C4-2B (cell line): ENCODE measurements around the gene PLEKHS1.
"Not testable (repeated sequence)": the region's sequence is repeated elsewhere in the genome, so short reads cannot be mapped to it uniquely, and the experiment has no call there.

ENCODE experiments used
- H3K27ac ChIP-seq: fragments of 450-650 bp; 2 replicates; pipeline ENCODE4 v1.5.1; 2017
- CTCF ChIP-seq: fragments of 450-650 bp; conservative IDR thresholded peaks from 2 replicates; pipeline ENCODE4 v1.5.1; 2017; ENCODE audit warnings: mild to moderate bottlenecking
- ZFX ChIP-seq: fragments of 450-650 bp; IDR thresholded peaks from 2 replicates; pipeline ENCODE4 v1.6.1; 2017

The PLEKHS1 gene

GRCh38 chr10:113754768-113755167 is 3.3 kb downstream of the PLEKHS1 start:
- TF ChIP-seq ZFX = no peak
- no peak for TF ChIP-seq CTCF
- peak overlapping the region; percentile 5; the same call in 1 of the 2 replicates for H3K27ac ChIP-seq

DNA sequence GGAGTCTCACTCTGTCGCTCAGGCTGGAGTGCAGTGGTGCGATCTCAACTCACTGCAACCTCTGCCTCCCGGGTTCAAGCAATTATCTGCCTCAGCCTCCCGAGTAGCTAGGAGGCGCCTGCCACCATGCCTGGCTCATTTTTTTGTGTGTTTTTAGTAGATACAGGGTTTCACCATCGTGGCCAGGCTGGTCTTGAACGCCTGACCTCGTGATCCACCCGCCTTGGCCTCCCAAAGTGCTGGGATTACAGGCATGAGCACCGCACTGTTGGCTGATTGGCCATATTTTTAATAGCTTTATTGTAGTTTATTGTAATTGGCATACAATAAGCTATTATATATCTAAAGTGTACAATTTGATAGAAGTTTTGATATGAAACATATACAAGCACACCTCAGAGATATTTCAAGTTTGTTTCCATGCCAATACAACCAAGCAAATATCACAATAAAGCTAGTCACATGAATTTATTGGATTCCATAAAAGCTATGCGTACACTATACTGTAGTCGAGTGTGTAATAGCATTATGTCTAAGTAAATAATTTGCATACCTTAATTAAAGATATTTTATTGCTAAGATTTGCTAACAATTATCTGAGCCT is 5.6 kb downstream of the PLEKHS1 start:
- TF ChIP-seq ZFX (no peak), CTCF (no peak)
- peak overlapping the region; percentile 60 for H3K27ac ChIP-seq

DNA sequence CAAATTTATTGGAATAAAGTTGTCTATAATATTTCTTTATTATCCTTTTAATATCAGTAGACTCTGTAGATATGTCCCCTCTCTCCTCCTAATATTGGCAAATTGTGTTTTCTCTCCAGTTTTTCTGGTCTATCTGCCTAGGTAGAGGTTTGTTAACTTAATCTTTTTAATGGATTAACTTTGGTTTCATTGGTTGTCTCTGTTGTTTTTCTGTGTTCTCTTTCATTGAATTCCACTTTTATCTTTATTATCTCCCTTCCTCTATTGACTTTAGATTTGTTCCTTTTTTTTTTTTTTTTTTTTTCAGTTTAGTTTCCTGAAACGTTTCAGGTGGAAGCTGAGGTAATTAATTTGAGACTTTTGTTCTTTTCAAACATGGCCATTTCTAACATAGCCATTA is 10.6 kb downstream of the PLEKHS1 start:
- TF ChIP-seq ZFX (no peak), CTCF (no peak)
- no peak overlapping the region for H3K27ac ChIP-seq

DNA sequence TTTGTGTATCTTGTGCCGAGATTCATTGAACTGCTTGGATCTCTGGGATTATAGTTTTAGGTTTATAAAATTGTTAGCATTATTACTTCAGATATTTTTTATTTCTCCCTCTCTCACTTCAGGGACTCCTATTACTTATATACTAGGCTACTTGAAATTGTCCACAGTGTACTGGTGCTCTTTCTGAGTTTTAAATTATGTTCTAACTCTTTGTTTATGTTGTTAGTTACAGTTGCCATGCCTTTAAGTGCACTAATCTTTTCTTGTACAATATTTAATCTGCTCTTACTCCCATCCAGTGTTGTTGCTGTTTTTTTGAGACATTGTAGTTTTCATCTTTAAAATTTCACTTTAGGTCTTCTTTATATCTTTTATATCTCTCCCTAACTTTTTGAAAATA is 13.1 kb downstream of the PLEKHS1 start:
- H3K27ac ChIP-seq = no peak overlapping the region
- TF ChIP-seq ZFX (no peak), CTCF (no peak)

GRCh38 chr10:113765910-113766309 is 14.4 kb downstream of the PLEKHS1 start:
- H3K27ac ChIP-seq = no peak overlapping the region

DNA sequence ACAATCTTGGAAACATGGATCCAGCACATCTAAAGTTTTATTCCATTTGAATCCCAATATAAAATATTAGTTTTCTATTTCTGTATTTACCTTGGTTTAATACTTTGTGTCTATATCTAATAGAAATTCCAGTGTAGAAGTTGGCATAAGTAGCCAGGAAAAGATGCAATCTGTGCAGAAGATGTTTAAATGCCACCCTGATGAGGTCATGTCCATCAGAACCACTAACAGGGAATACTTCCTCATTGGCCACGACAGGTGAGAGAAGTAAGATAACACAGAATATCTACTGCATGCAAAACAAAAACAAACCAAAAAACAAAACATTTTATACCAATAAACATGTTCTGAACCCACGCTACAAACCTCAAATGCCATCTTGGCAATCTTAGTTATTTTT is 15.7 kb downstream of the PLEKHS1 start:
- H3K27ac ChIP-seq = no peak overlapping the region

More at GRCh38 chr10:113765910-113766309, 14.4 kb downstream of the PLEKHS1 start:
- TF ChIP-seq ZFX (no peak), CTCF (no peak)

DNA sequence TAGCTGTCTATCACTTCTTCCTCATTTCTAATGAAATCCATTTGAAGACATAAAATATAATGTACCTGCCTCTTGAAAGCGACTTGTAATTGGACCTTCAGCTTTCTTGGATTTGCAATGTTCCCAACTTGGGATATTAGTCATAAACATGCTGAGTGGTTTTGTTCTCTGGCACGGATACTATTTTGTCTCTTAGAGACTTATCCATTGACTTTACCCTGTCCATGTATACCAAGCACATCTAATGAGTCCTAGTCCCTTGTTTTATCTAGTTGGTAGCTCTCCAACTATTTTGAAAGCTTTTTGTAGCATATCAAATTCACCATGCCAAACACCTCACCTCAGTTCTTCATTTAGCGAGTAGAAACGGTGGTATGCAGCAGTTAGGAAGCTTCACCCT is 18.9 kb downstream of the PLEKHS1 start:
- TF ChIP-seq ZFX = no peak
- TF ChIP-seq CTCF = no peak
- H3K27ac ChIP-seq = no peak overlapping the region

More for the DNA sequence above, 15.7 kb downstream of the PLEKHS1 start:
- TF ChIP-seq ZFX (no peak), CTCF (no peak)

GRCh38 chr10:113771131-113771530 is 19.6 kb downstream of the PLEKHS1 start:
- not testable (repeated sequence) for H3K27ac ChIP-seq
